ENCODE results near the gene CRYGS. TPM values are rescaled to one million over a fixed set of nuclear protein-coding genes. Genes with fewer than 3 reads are reported as not detected.

Gene CRYGS
- total RNA-seq, 4 donors from 2014 or later, result 1.4 to 12.3 (median 5.7) TPM

GRCh38 chr3:186516646-186517045 lies 27.5 kb downstream of the CRYGS start:
- H3K36me3 ChIP-seq, result no peaks in the 10 kb centered on the region
- TF ChIP-seq POLR2A (IDR thresholded peaks at IDR 0.05) (no peak), CTCF (IDR thresholded peaks at IDR 0.05) (no peak)
- DNase-seq, result no peak
- H3K9me3 ChIP-seq, result peaks cover 0 to 6% (median 0%) of the 10 kb centered on the region in 4 donors
- no peak overlapping the region for H3K4me3 ChIP-seq
- H3K27ac ChIP-seq, result no peak overlapping the region
- no peaks in the 10 kb centered on the region for H3K27me3 ChIP-seq
- peaks cover 0 to 11% (median 2%) of the 10 kb centered on the region in 4 donors for H3K4me1 ChIP-seq

- H3K27ac ChIP-seq, result peak overlapping the region in 1 of 4 donors; percentile 25
- peak in 2 of 3 donors; percentile 60 to 68 for DNase-seq
- no peak for TF ChIP-seq CTCF (IDR thresholded peaks at IDR 0.05)
- no peak for TF ChIP-seq POLR2A (IDR thresholded peaks at IDR 0.05)
Observed at GRCh38 chr3:186515125-186515524, 29.1 kb downstream of the CRYGS start.

GRCh38 chr3:186514296-186515002 lies 29.7 kb downstream of the CRYGS start:
- Histone ChIP-seq H3K4me3 (no peak overlapping the region), H3K27me3 (no peaks in the 10 kb centered on the region), H3K27ac (no peak overlapping the region), H3K36me3 (no peaks in the 10 kb centered on the region), H3K4me1 (peaks cover 0 to 7% (median under 1%) of the 10 kb centered on the region in 4 donors), H3K9me3 (peaks cover 0 to 6% (median 0%) of the 10 kb centered on the region in 4 donors)
- no peak for TF ChIP-seq POLR2A (IDR thresholded peaks at IDR 0.05)
- TF ChIP-seq CTCF (IDR thresholded peaks at IDR 0.05), result peak in 4 of 6 experiments; percentile 27 to 40 (median 32)
- no peak for DNase-seq

More at GRCh38 chr3:186515125-186515524, 29.1 kb downstream of the CRYGS start:
- Histone ChIP-seq H3K36me3 (no peaks in the 10 kb centered on the region), H3K9me3 (peaks cover 0 to 6% (median 0%) of the 10 kb centered on the region in 4 donors), H3K4me1 (peaks cover 0 to 11% (median 1%) of the 10 kb centered on the region in 4 donors), H3K4me3 (no peak overlapping the region), H3K27me3 (no peaks in the 10 kb centered on the region)

- peaks cover 0 to 6% (median 0%) of the 10 kb centered on the region in 4 donors for H3K9me3 ChIP-seq
- no peaks in the 10 kb centered on the region for H3K36me3 ChIP-seq
- no peak for DNase-seq
- H3K27ac ChIP-seq, result no peak overlapping the region
- no peaks in the 10 kb centered on the region for H3K27me3 ChIP-seq
- TF ChIP-seq CTCF (IDR thresholded peaks at IDR 0.05), result no peak
- no peak for TF ChIP-seq POLR2A (IDR thresholded peaks at IDR 0.05)
- no peak overlapping the region for H3K4me3 ChIP-seq
- H3K4me1 ChIP-seq, result peaks cover 0 to 4% (median 0%) of the 10 kb centered on the region in 4 donors
Observed at GRCh38 chr3:186513386-186513785, 30.8 kb downstream of the CRYGS start.

- H3K36me3 ChIP-seq, result no peaks in the 10 kb centered on the region
- no peak overlapping the region for H3K27ac ChIP-seq
- peaks cover 0 to 6% (median 0%) of the 10 kb centered on the region in 4 donors for H3K9me3 ChIP-seq
- H3K4me3 ChIP-seq, result no peak overlapping the region
- TF ChIP-seq CTCF (IDR thresholded peaks at IDR 0.05), result no peak
- TF ChIP-seq POLR2A (IDR thresholded peaks at IDR 0.05), result no peak
- H3K27me3 ChIP-seq, result no peaks in the 10 kb centered on the region
- DNase-seq, result no peak
- peaks cover 0 to 4% (median 0%) of the 10 kb centered on the region in 4 donors for H3K4me1 ChIP-seq
Observed at GRCh38 chr3:186512570-186513302, 31.4 kb downstream of the CRYGS start.

Data from Peyer's patch (tissue), 4 donors.